CD4-positive, alpha-beta T cell treated with Interleukin-21 for 1 hour (primary cell): ENCODE data around the gene TM4SF18.
"Not testable (repeated sequence)": the region's sequence is repeated elsewhere in the genome, so short reads cannot be mapped to it uniquely, and the experiment has no call there.

ENCODE experiments used
- DNase-seq: peaks from one replicate; pipeline ENCODE4 v3.0.0-alpha.2; 2020

The TM4SF18 gene

GRCh38 chr3:149333176-149333859 lies at the start of gene TM4SF18:
Gene TM4SF18 (minus strand): TSS chr3:149333636. CDS start chr3:149333382, 254 bp downstream.
- DNase-seq: no peak

- DNase-seq: no peak
These were observed 49.1 kb upstream of the TM4SF18 start for GRCh38 chr3:149382518-149382917.

GRCh38 chr3:149382101-149382467 lies 48.6 kb upstream of the TM4SF18 start:
- DNase-seq: no peak

- DNase-seq: no peak
These were observed 48.0 kb upstream of the TM4SF18 start for GRCh38 chr3:149381173-149382100.

- DNase-seq: not testable (repeated sequence)
These were observed 46.8 kb upstream of the TM4SF18 start for GRCh38 chr3:149380220-149380619.

- DNase-seq: no peak
These were observed 45.3 kb upstream of the TM4SF18 start for GRCh38 chr3:149378478-149379309.

- no peak for DNase-seq
These were observed 44.2 kb upstream of the TM4SF18 start, which contains the start of gene TM4SF1 for GRCh38 chr3:149377408-149378364. Gene TM4SF1 (minus strand): TSS chr3:149377649. CDS start chr3:149377547, 102 bp downstream.

GRCh38 chr3:149376718-149377407 lies 43.4 kb upstream of the TM4SF18 start:
- no peak for DNase-seq

GRCh38 chr3:149375501-149376196 lies 42.2 kb upstream of the TM4SF18 start:
- no peak for DNase-seq

- DNase-seq: no peak
These were observed 41.5 kb upstream of the TM4SF18 start for GRCh38 chr3:149374793-149375500.

GRCh38 chr3:149374391-149374790 lies 41.0 kb upstream of the TM4SF18 start:
- DNase-seq: no peak

- DNase-seq: no peak
These were observed 40.0 kb upstream of the TM4SF18 start for GRCh38 chr3:149373235-149374125.

- no peak for DNase-seq
These were observed 38.3 kb upstream of the TM4SF18 start for GRCh38 chr3:149371723-149372114.

GRCh38 chr3:149371001-149371722 lies 37.7 kb upstream of the TM4SF18 start:
- DNase-seq: no peak

- DNase-seq: no peak
These were observed 36.8 kb upstream of the TM4SF18 start for GRCh38 chr3:149369991-149370866.

- no peak for DNase-seq
These were observed 35.5 kb upstream of the TM4SF18 start for GRCh38 chr3:149368674-149369497.
